SK-N-SH (cell line): ENCODE measurements around the gene GAGE1. TPM values are rescaled to one million over a fixed set of nuclear protein-coding genes. Genes with fewer than 3 reads are reported as not detected.
"Not testable (repeated sequence)": the region's sequence is repeated elsewhere in the genome, so short reads cannot be mapped to it uniquely, and the experiment has no call there.

Experiments
- CTCF ChIA-PET: fragments of 300-600, 350-600 bp; formaldehyde crosslinking; extraction: SDS; loops from one replicate; lab custom pipeline; 2021; lab: Yijun Ruan, JAX
- POLR2A ChIA-PET: fragments of 350-600 bp; sonication (Branson Sonifier 250); formaldehyde crosslinking; extraction: SDS; loops from one replicate; lab custom pipeline; 2020; ENCODE audit warnings: antibody characterized with exemption, inconsistent platforms; lab: Yijun Ruan, JAX
- DNase-seq: peaks from one replicate; pipeline ENCODE4 v3.0.0; 2012
- H2AFZ ChIP-seq: fragments of 200-600 bp; sonication (generic); 2 replicates; pipeline ENCODE4 v1.8.1; 2016; ENCODE audit warnings: antibody characterized with exemption, mild to moderate bottlenecking, low read depth
- H3F3A ChIP-seq: fragments of 200-600 bp; sonication (generic); replicated peaks from 2 replicates; pipeline ENCODE3; 2016; ENCODE audit warnings: antibody characterized with exemption, mild to moderate bottlenecking; ENCODE audit not compliant: insufficient read depth
- H3K27ac ChIP-seq, 2 experiments: fragments of 200-500 bp in 1 of 2; fragments of 200-600 bp in 1 of 2; sonication (Bioruptor generic) in 1 of 2; sonication (generic), shearing (Covaris generic) in 1 of 2; 2 replicates each; pipeline versions ENCODE4 v1.5.1 to v1.6.1; 2014 to 2016; ENCODE audit warnings: low read depth in 2 of 2, inconsistent platforms in 1 of 2, low read length in 1 of 2, mild to moderate bottlenecking in 1 of 2, mixed read lengths in 1 of 2
- H3K27me3 ChIP-seq: fragments of 200-600 bp; sonication (generic), shearing (Covaris generic); 2 replicates; pipeline ENCODE4 v1.6.1; 2016; ENCODE audit warnings: mixed run types; ENCODE audit not compliant: insufficient read depth
- H3K36me3 ChIP-seq, 2 experiments: fragments of 200-500 bp in 1 of 2; fragments of 200-600 bp in 1 of 2; sonication (Bioruptor generic) in 1 of 2; sonication (generic) in 1 of 2; replicated peaks in 1 of 2; 2 replicates each; pipeline versions ENCODE3 to v1.5.1; 2014 to 2016; ENCODE audit warnings: low read length in 1 of 2, mild to moderate bottlenecking in 1 of 2; ENCODE audit not compliant: insufficient read depth in 2 of 2, control insufficient read depth in 1 of 2
- H3K4me1 ChIP-seq, 2 experiments: fragments of 200-500 bp in 1 of 2; fragments of 200-600 bp in 1 of 2; sonication (Bioruptor generic) in 1 of 2; sonication (generic), shearing (Covaris generic) in 1 of 2; 2 replicates each; pipeline versions ENCODE4 v1.5.1 to v1.6.1; 2014 to 2016; ENCODE audit warnings: low read depth in 1 of 2, low read length in 1 of 2, mixed run types in 1 of 2; ENCODE audit not compliant: insufficient read depth in 2 of 2, control insufficient read depth in 1 of 2
- H3K4me2 ChIP-seq: fragments of 200-600 bp; sonication (generic), shearing (Covaris generic); 2 replicates; pipeline ENCODE4 v1.6.1; 2017; ENCODE audit warnings: mixed run types
- H3K4me3 ChIP-seq, 2 experiments: fragments of 200-500 bp in 1 of 2; fragments of 200-600 bp in 1 of 2; sonication (Bioruptor generic) in 1 of 2; sonication (generic), shearing (Covaris generic) in 1 of 2; 2 replicates each; pipeline versions ENCODE4 v1.5.1 to v1.8.1; 2014 to 2016; ENCODE audit warnings: low read depth in 2 of 2, inconsistent platforms in 1 of 2, low read length in 1 of 2, mild to moderate bottlenecking in 1 of 2, mixed read lengths in 1 of 2, moderate library complexity in 1 of 2
- H3K79me2 ChIP-seq: fragments of 200-600 bp; sonication (generic); 2 replicates; pipeline ENCODE4 v1.8.1; 2017; ENCODE audit warnings: mild to moderate bottlenecking; ENCODE audit not compliant: insufficient read depth
- H3K9ac ChIP-seq: fragments of 200-600 bp; sonication (generic); 2 replicates; pipeline ENCODE4 v1.6.1; 2017; ENCODE audit warnings: mixed run types
- H3K9me2 ChIP-seq: fragments of 200-600 bp; sonication (generic); 2 replicates; pipeline ENCODE4 v1.6.1; 2017; ENCODE audit warnings: mixed run types
- H3K9me3 ChIP-seq: fragments of 200-600 bp; sonication (generic); 2 replicates; pipeline ENCODE4 v1.6.1; 2017; ENCODE audit warnings: mixed run types, mild to moderate bottlenecking, moderate library complexity
- H4K20me1 ChIP-seq: fragments of 200-600 bp; sonication (generic); 2 replicates; pipeline ENCODE4 v1.6.1; 2017; ENCODE audit warnings: mild to moderate bottlenecking, mixed run types; ENCODE audit not compliant: insufficient read depth
- WGBS: methylation state at CpG from one replicate; pipeline ENCODE4 v1.1.6; 2017; ENCODE audit warnings: low lambda C conversion rate; 5-methylcytosine and 5-hydroxymethylcytosine counted together
- polyA plus RNA-seq, 3 experiments: library from polyadenylated mRNA; depleted of rRNA; stranded (reverse); fragments of >200 nt; gene quantifications; 2 replicates each; pipeline ENCODE4 v1.2.3, GENCODE V29; 2012

The GAGE1 gene
- polyA plus RNA-seq, 1 of the 3 experiments (the other 2 are of a cell fraction): not detected

- H3K4me2 ChIP-seq, CTCF ChIA-PET, H3K4me3 ChIP-seq, H3K9ac ChIP-seq, H3K36me3 ChIP-seq, H3K27ac ChIP-seq, POLR2A ChIA-PET, H3K9me2 ChIP-seq, H2AFZ ChIP-seq, H3K4me1 ChIP-seq, DNase-seq, H3K9me3 ChIP-seq, H3F3A ChIP-seq, H3K79me2 ChIP-seq, H3K27me3 ChIP-seq, H4K20me1 ChIP-seq: not testable (repeated sequence)
- WGBS: no CpG with 5 or more reads among the region's 16 CpGs
These were observed 19.2 kb upstream of the GAGE1 start, which contains the start of gene GAGE12H for GRCh38 chrX:49579649-49580048. TSS of gene GAGE12H (plus strand) at chrX:49579949. CDS start at chrX:49581104, 1,155 bp downstream.

DNA sequence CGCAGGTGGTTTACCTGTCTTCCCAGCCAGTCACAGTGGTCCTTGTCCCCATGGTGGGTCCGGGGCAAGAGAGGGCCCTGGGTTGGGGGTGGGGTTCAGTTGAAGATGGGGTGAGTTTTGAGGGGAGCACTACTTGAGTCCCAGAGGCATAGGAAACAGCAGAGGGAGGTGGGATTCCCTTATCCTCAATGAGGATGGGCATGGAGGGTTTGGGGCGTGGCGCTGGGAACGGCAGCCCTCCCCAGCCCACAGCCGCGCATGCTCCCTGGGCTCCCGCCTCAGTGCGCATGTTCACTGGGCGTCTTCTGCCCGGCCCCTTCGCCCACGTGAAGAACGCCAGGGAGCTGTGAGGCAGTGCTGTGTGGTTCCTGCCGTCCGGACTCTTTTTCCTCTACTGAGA lies 9.6 kb upstream of the GAGE1 start, which contains the start of gene GAGE2A:
TSS of gene GAGE2A (plus strand) at position 301 of the 400 bp plus-strand sequence. CDS start 1,155 bp downstream, outside the sequence.
- H3K36me3 ChIP-seq, DNase-seq, H3K27ac ChIP-seq, H4K20me1 ChIP-seq, POLR2A ChIA-PET, H3K4me1 ChIP-seq, H2AFZ ChIP-seq, H3K4me3 ChIP-seq, H3K9ac ChIP-seq, H3K27me3 ChIP-seq, H3K4me2 ChIP-seq, H3K9me3 ChIP-seq, H3K9me2 ChIP-seq, H3K79me2 ChIP-seq, CTCF ChIA-PET, H3F3A ChIP-seq: not testable (repeated sequence)
- WGBS: no CpG with 5 or more reads among the region's 16 CpGs

GRCh38 chrX:49589769-49590478 lies 8.9 kb upstream of the GAGE1 start:
- DNase-seq, POLR2A ChIA-PET: not testable (repeated sequence)

DNA sequence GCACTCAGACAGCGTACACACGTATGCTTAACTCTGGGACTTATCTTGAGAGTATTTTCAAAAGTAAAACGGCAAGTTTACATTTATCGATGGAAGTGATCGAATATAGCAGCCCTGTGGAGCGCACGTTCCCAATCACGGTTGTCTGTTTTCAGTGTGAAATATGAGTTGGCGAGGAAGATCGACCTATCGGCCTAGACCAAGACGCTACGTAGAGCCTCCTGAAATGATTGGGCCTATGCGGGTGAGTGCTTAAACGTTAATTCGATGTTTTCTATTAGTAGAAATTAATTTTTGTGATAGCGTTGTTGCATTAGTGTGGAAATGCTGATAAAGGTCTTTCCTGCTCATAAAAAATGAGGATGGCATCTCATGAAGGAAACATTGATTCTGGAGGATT lies 8.3 kb upstream of the GAGE1 start:
- H4K20me1 ChIP-seq, H3K27ac ChIP-seq, DNase-seq, H3K9me2 ChIP-seq, H3K9me3 ChIP-seq, H3K4me2 ChIP-seq, H3K9ac ChIP-seq, CTCF ChIA-PET, H2AFZ ChIP-seq, POLR2A ChIA-PET, H3K79me2 ChIP-seq, H3K4me1 ChIP-seq, H3K36me3 ChIP-seq, H3F3A ChIP-seq, H3K27me3 ChIP-seq, H3K4me3 ChIP-seq: not testable (repeated sequence)
- 51% methylated on average over 14 of the region's 17 CpGs for WGBS

More at GRCh38 chrX:49589769-49590478, 8.9 kb upstream of the GAGE1 start:
- H3K36me3 ChIP-seq, H3K79me2 ChIP-seq, CTCF ChIA-PET, H3K4me3 ChIP-seq, H3K27ac ChIP-seq, H3K9ac ChIP-seq, H3K9me3 ChIP-seq, H3K9me2 ChIP-seq, H3K27me3 ChIP-seq, H3F3A ChIP-seq, H3K4me2 ChIP-seq, H3K4me1 ChIP-seq, H2AFZ ChIP-seq, H4K20me1 ChIP-seq: not testable (repeated sequence)
- 38% methylated on average over 31 of the region's 37 CpGs for WGBS
